C4-2B (cell line): ENCODE results near the gene LDLRAP1.

ENCODE experiments used
- H3K27ac ChIP-seq: fragments of 450-650 bp; 2 replicates; pipeline ENCODE4 v1.5.1; 2017
- CTCF ChIP-seq: fragments of 450-650 bp; conservative IDR thresholded peaks from 2 replicates; pipeline ENCODE4 v1.5.1; 2017; ENCODE audit warnings: mild to moderate bottlenecking
- ZFX ChIP-seq: fragments of 450-650 bp; IDR thresholded peaks from 2 replicates; pipeline ENCODE4 v1.6.1; 2017

Gene LDLRAP1

GRCh38 chr1:25530186-25531081 is 13.0 kb upstream of the LDLRAP1 start:
- TF ChIP-seq ZFX, result no peak
- H3K27ac ChIP-seq, result no peak overlapping the region

- no peak overlapping the region for H3K27ac ChIP-seq
- no peak for TF ChIP-seq CTCF
- TF ChIP-seq ZFX, result no peak
Observed at GRCh38 chr1:25531082-25531461, 12.3 kb upstream of the LDLRAP1 start.

GRCh38 chr1:25532970-25533369 is 10.4 kb upstream of the LDLRAP1 start:
- H3K27ac ChIP-seq, result no peak overlapping the region
- TF ChIP-seq ZFX, result no peak
- no peak for TF ChIP-seq CTCF

- TF ChIP-seq ZFX (no peak), CTCF (no peak)
- no peak overlapping the region for H3K27ac ChIP-seq
Observed at GRCh38 chr1:25533775-25534409, 9.5 kb upstream of the LDLRAP1 start.

GRCh38 chr1:25534410-25534788 is 9.0 kb upstream of the LDLRAP1 start:
- no peak overlapping the region for H3K27ac ChIP-seq
- TF ChIP-seq ZFX (no peak), CTCF (no peak)

- TF ChIP-seq CTCF (no peak), ZFX (no peak)
- no peak overlapping the region for H3K27ac ChIP-seq
Observed at GRCh38 chr1:25536124-25536523, 7.3 kb upstream of the LDLRAP1 start.

GRCh38 chr1:25537153-25537831 is 6.1 kb upstream of the LDLRAP1 start:
- TF ChIP-seq CTCF (no peak), ZFX (no peak)
- H3K27ac ChIP-seq, result no peak overlapping the region
